ENCODE measurements around the gene TSPOAP1. TPM values are rescaled to one million over a fixed set of nuclear protein-coding genes. Genes with fewer than 3 reads are reported as not detected.

Gene TSPOAP1
- total and polyA plus RNA-seq, 2 of the 4 experiments (the other 2 are of a cell fraction): 0.90 to 1.6 TPM

GRCh38 chr17:58294034-58294433 lies 34.6 kb downstream of the TSPOAP1 start:
- Histone ChIP-seq H3K9me3 (ENCODE audit: control insufficient read depth, insufficient read depth, low read length) (no peaks in the 10 kb centered on the region), H4K5ac (ENCODE audit: low read depth, low read length) (no peak overlapping the region), H3K56ac (ENCODE audit: extremely low read depth, insufficient read depth, low read length) (no peak overlapping the region), H3K14ac (replicated peaks; ENCODE audit: low read depth, low read length) (no peak overlapping the region), H2BK120ac (ENCODE audit: low read depth, low read length) (no peak overlapping the region), H4K8ac (ENCODE audit: low read depth in 2 of 2, low read length in 2 of 2) (no peak overlapping the region), H3K4me1 (ENCODE audit: control insufficient read depth, insufficient read depth, low read length) (no peaks in the 10 kb centered on the region), H3K18ac (ENCODE audit: low read depth, low read length) (no peak overlapping the region), H2BK20ac (ENCODE audit: low read depth, low read length) (no peak overlapping the region), H2AK5ac (ENCODE audit: low read depth, low read length) (no peak overlapping the region), H2AFZ (replicated peaks; ENCODE audit: low read length, poor library complexity) (no peak overlapping the region), H3K4me2 (ENCODE audit: low read depth, low read length) (no peak overlapping the region), H3K4ac (ENCODE audit: low read depth, low read length) (no peak overlapping the region), H2BK15ac (ENCODE audit: low read depth, low read length) (no peak overlapping the region), H2AK9ac (replicated peaks; ENCODE audit: low read depth, low read length, poor library complexity) (no peak overlapping the region), H3K9ac (ENCODE audit: low read depth, low read length) (no peak overlapping the region), H4K20me1 (ENCODE audit: insufficient read depth, low read length) (no peaks in the 10 kb centered on the region), H3K27ac (ENCODE audit: insufficient read depth, low read length) (no peak overlapping the region), H3K4me3 (ENCODE audit: insufficient read depth, low read depth, low read length) (no peak overlapping the region), H3K23ac (ENCODE audit: low read depth, low read length) (no peak overlapping the region), H3K36me3 (ENCODE audit: control insufficient read depth, insufficient read depth, low read length) (no peaks in the 10 kb centered on the region), H3K27me3 (ENCODE audit: control insufficient read depth, insufficient read depth, low read length) (peaks cover 2% of the 10 kb centered on the region), H3K9me1 (ENCODE audit: insufficient read depth, low read length) (no peaks in the 10 kb centered on the region), H4K91ac (ENCODE audit: insufficient read depth, low read depth, low read length) (no peak overlapping the region), H2BK5ac (ENCODE audit: low read depth, low read length, poor library complexity, severe bottlenecking) (no peak overlapping the region), H3K79me1 (ENCODE audit: low read depth in 1 of 2, low read length in 2 of 2) (no peaks in the 10 kb centered on the region)
- in situ Hi-C loops (cut with MboI; ENCODE audit: low sequenced_read_pairs): no loop called here
- dilution Hi-C loops (cut with HindIII; ENCODE audit: low sequenced_read_pairs, unreplicated experiment): no loop called here
- WGBS, 2 experiments (ENCODE audit: extremely low coverage in 2 of 2, insufficient read length in 1 of 2): no CpG with 5 or more reads among the region's 1 CpG
- CTCF ChIA-PET: no interaction called here
- POLR2A ChIA-PET (ENCODE audit: unreplicated experiment): no interaction called here
- no peak for ATAC-seq (ENCODE audit: low read depth)
- BruUV-seq (replicated peaks): no TSS peak
- TF ChIP-seq CHD1 (IDR thresholded peaks at IDR 0.05; ENCODE audit: low read depth, low read length) (no peak), RAD21 (IDR thresholded peaks at IDR 0.05; ENCODE audit: low read length) (no peak), SMC3 (IDR thresholded peaks at IDR 0.05; ENCODE audit: low read depth, low read length) (no peak), MAZ (IDR thresholded peaks at IDR 0.05; ENCODE audit: borderline replicate concordance, low read depth, low read length) (no peak), MAFK (IDR thresholded peaks at IDR 0.05; ENCODE audit: low read depth, low read length) (no peak), POLR2A (IDR thresholded peaks at IDR 0.05; ENCODE audit: low read depth, low read length) (no peak)
- DNase-seq: no peak
- intact Hi-C loops (cut with micrococcal nuclease): no loop called here

All from IMR-90 (cell line).